Endodermal cell (in vitro differentiated cells): Measurements from ENCODE around the gene CAMSAP3. TPM values are rescaled to one million over a fixed set of nuclear protein-coding genes. Genes with fewer than 3 reads are reported as not detected.

Experiments used
- DNase-seq: peaks from one replicate; pipeline ENCODE4 v3.0.0-alpha.2; 2017
- H3K27ac ChIP-seq: 2 replicates; pipeline ENCODE4 v1.5.1; 2013; ENCODE audit warnings: mild to moderate bottlenecking, low read depth, low read length, moderate library complexity
- H3K27me3 ChIP-seq: 2 replicates; pipeline ENCODE4 v1.6.1; 2013; ENCODE audit warnings: mild to moderate bottlenecking, low read length, moderate library complexity; ENCODE audit not compliant: insufficient read depth, control insufficient read depth, poor library complexity, severe bottlenecking
- H3K36me3 ChIP-seq: 2 replicates; pipeline ENCODE4 v1.7.0; 2013; ENCODE audit warnings: mild to moderate bottlenecking, low read length, moderate library complexity; ENCODE audit not compliant: control insufficient read depth, insufficient read depth
- H3K4me1 ChIP-seq: one replicate; pipeline ENCODE4 v1.7.0; 2013; ENCODE audit warnings: low read length; ENCODE audit not compliant: control insufficient read depth, insufficient read depth
- H3K4me3 ChIP-seq: 2 replicates; pipeline ENCODE4 v1.5.1; 2013; ENCODE audit warnings: mild to moderate bottlenecking, low read length, moderate library complexity
- H3K9ac ChIP-seq: 2 replicates; pipeline ENCODE4 v1.6.1; 2013; ENCODE audit warnings: mild to moderate bottlenecking, low read length, moderate library complexity; ENCODE audit not compliant: poor library complexity, severe bottlenecking; ENCODE audit errors: extremely low read depth
- H3K9me3 ChIP-seq: 2 replicates; pipeline ENCODE4 v1.6.1; 2013; ENCODE audit warnings: mild to moderate bottlenecking, low read length, moderate library complexity; ENCODE audit not compliant: control insufficient read depth
- H3K27ac Mint-ChIP-seq: 2 replicates; pipeline ENCODE4 v1.8.0; 2020; ENCODE audit warnings: mixed read lengths
- H3K27me3 Mint-ChIP-seq: 2 replicates; pipeline ENCODE4 v1.8.0; 2021; ENCODE audit warnings: mild to moderate bottlenecking, mixed read lengths; ENCODE audit not compliant: insufficient read depth
- H3K36me3 Mint-ChIP-seq: 2 replicates; pipeline ENCODE4 v1.8.0; 2020; ENCODE audit warnings: low read depth, mixed read lengths
- H3K4me1 Mint-ChIP-seq: 2 replicates; pipeline ENCODE4 v1.8.0; 2020; ENCODE audit warnings: mixed read lengths
- H3K4me3 Mint-ChIP-seq: 2 replicates; pipeline ENCODE4 v1.8.0; 2020; ENCODE audit warnings: mild to moderate bottlenecking, moderate library complexity, mixed read lengths
- H3K9me3 Mint-ChIP-seq: 2 replicates; pipeline ENCODE4 v1.8.0; 2020; ENCODE audit warnings: mild to moderate bottlenecking, mixed read lengths
- CTCF ChIP-seq: fragments of 200-600 bp; sonication (generic); conservative IDR thresholded peaks from 2 replicates; pipeline ENCODE4 v1.5.0; 2021; ENCODE audit warnings: antibody characterized with exemption, mild to moderate bottlenecking
- WGBS, 2 experiments: methylation state at CpG; one replicate each; pipeline versions ENCODE4 v1.1.5 to v1.1.7; 2013; ENCODE audit warnings: missing lambda C conversion rate in 2 of 2, mixed read lengths in 1 of 2; ENCODE audit not compliant: insufficient coverage in 1 of 2, insufficient read length in 1 of 2; 5-methylcytosine and 5-hydroxymethylcytosine counted together
- total RNA-seq, 2 donors: library from RNA; stranded (reverse); fragmentation: NEBNext Ultra II Directional in 1 of 2; extraction: Animal tissue kit (Norgen Biotek cat#: 25700) in 1 of 2; gene quantifications; 2 replicates in 1 of 2; 3 replicates in 1 of 2; pipeline ENCODE4 v1.2.1, GENCODE V29; 2021

Gene CAMSAP3
- total RNA-seq, 2 donors from 2014 or later, result 65.5 to 76.8 TPM

DNA sequence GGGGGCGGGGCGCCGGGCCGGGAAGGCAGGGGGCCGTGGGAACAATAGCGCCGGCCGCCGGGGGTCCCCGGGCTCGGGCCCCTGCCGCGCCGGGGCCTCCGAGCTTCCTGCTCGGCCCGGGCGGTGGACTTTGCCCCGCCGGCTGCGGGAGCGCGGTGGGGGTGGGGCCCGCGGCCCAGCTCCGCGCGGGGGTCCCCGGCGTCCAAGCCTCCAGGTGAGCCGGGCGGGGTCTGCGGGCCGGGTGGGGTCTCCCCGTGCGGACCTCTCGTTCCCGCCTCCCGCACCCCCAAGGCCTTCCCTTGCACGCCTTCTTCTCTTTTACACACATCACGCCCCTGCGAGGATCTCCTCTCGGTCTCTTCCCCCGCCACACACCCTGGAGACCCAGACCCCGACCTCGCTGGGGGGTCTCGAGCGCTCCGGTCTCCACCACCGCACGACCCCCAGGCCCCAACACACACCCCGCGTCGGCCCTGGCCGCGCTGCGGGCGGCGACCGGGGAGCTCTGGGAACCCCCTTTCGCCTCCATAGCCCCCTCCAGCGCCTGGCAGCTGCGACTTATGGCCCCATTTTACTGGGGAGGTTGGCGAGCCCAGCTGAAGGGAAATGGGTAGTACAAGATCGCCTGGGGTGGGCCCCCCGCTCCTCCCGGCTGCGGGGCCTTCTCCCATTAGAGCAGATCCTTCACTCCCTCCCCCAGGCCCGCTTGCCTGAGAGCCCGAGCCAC, 711 bp downstream of the CAMSAP3 start:
- WGBS, 2 experiments, result 0 to 4% methylated on average over 13 to 69 of the region's 70 CpGs
- Mint-ChIP-seq H3K27ac (no peak overlapping the region), H3K36me3 (peaks cover 19% of the 10 kb centered on the region), H3K4me1 (peaks cover 14% of the 10 kb centered on the region), H3K9me3 (no peaks in the 10 kb centered on the region), H3K27me3 (peaks cover 17% of the 10 kb centered on the region), H3K4me3 (peak overlapping the region; percentile 74)
- DNase-seq, result no peak
- H3K9me3 ChIP-seq, result no peaks in the 10 kb centered on the region
- peak overlapping the region; percentile 57 for H3K9ac ChIP-seq
- peak overlapping the region; percentile 82 for H3K4me3 ChIP-seq
- H3K27me3 ChIP-seq, result no peaks in the 10 kb centered on the region
- H3K4me1 ChIP-seq, result peaks cover 7% of the 10 kb centered on the region
- H3K36me3 ChIP-seq, result peaks cover 15% of the 10 kb centered on the region
- no peak overlapping the region for H3K27ac ChIP-seq
- TF ChIP-seq CTCF, result no peak

- no peak overlapping the region for H3K27ac ChIP-seq
- no peaks in the 10 kb centered on the region for H3K27me3 ChIP-seq
- Mint-ChIP-seq H3K27me3 (peaks cover 17% of the 10 kb centered on the region), H3K4me1 (peaks cover 19% of the 10 kb centered on the region), H3K9me3 (no peaks in the 10 kb centered on the region), H3K4me3 (peak overlapping the region; percentile 74), H3K27ac (no peak overlapping the region), H3K36me3 (peaks cover 23% of the 10 kb centered on the region)
- 85 to 87% methylated on average over 3 to 9 of the region's 9 CpGs for WGBS, 2 experiments
- no peaks in the 10 kb centered on the region for H3K9me3 ChIP-seq
- no peak for TF ChIP-seq CTCF
- peak overlapping the region; percentile 82 for H3K4me3 ChIP-seq
- H3K36me3 ChIP-seq, result peaks cover 15% of the 10 kb centered on the region
- H3K4me1 ChIP-seq, result peaks cover 7% of the 10 kb centered on the region
- H3K9ac ChIP-seq, result no peak overlapping the region
- DNase-seq, result no peak
Observed at GRCh38 chr19:7597689-7598088, 2.0 kb downstream of the CAMSAP3 start.

DNA sequence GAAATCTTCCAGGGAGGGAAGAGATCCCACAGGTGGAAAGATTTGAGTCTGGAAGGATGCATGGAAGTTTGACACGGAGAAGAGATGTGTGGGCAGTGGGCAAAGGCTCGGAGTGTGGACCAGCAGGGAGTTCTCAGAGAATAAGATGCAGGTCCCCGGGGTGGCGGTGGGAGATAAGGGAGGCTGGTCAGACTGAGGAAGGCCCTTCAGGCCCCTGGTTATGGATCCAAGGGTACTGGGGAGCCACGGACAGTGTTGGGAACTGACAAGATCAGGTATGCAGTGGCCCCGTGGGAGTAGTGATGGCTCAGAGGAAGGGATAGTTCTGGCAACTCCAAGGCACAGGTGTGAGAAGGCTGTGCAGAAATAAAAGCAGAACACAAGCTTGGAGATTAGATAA, 2.5 kb downstream of the CAMSAP3 start:
- H3K4me1 Mint-ChIP-seq, result peaks cover 19% of the 10 kb centered on the region

More for the DNA sequence above, 2.5 kb downstream of the CAMSAP3 start:
- H3K27me3 ChIP-seq, result no peaks in the 10 kb centered on the region
- H3K36me3 ChIP-seq, result peaks cover 15% of the 10 kb centered on the region
- no peak overlapping the region for H3K4me3 ChIP-seq
- DNase-seq, result no peak
- Mint-ChIP-seq H3K27me3 (peaks cover 16% of the 10 kb centered on the region), H3K4me3 (peak overlapping the region; percentile 74), H3K27ac (no peak overlapping the region), H3K9me3 (no peaks in the 10 kb centered on the region), H3K36me3 (peaks cover 23% of the 10 kb centered on the region)
- no peaks in the 10 kb centered on the region for H3K9me3 ChIP-seq
- no peak for TF ChIP-seq CTCF
- H3K27ac ChIP-seq, result no peak overlapping the region
- no peak overlapping the region for H3K9ac ChIP-seq
- 82 to 84% methylated on average over 6 of the region's 6 CpGs for WGBS, 2 experiments
- peaks cover 7% of the 10 kb centered on the region for H3K4me1 ChIP-seq
